WTC11 (cell line): ENCODE measurements around the gene CBLB. TPM values are rescaled to one million over a fixed set of nuclear protein-coding genes. Genes with fewer than 3 reads are reported as not detected.

Source experiments
- ATAC-seq: fragments of 200-7000 bp; cut with Tn5 transposase; 2 replicates; pipeline ENCODE4 v1.10.0; 2021; ENCODE audit warnings: mild to moderate bottlenecking, moderate library complexity
- CTCF ChIA-PET: fragments of 300-600 bp; sonication (Branson Sonifier 250); formaldehyde crosslinking; loops from one replicate; lab custom pipeline; 2021; ENCODE audit warnings: antibody characterized with exemption; lab: Charles Lee
- POLR2A ChIA-PET: fragments of 350-600 bp; sonication (Branson Sonifier 250); formaldehyde crosslinking; loops from one replicate; lab custom pipeline; 2021; ENCODE audit warnings: antibody characterized with exemption; lab: Charles Lee
- DNase-seq: peaks from one replicate; pipeline ENCODE4 v3.0.0; 2021; ENCODE audit warnings: low spot score
- H3K27ac Mint-ChIP-seq: 2 replicates; pipeline ENCODE4 v1.8.0; 2021; ENCODE audit warnings: mixed read lengths
- H3K27me3 Mint-ChIP-seq: 2 replicates; pipeline ENCODE4 v1.8.0; 2021; ENCODE audit warnings: low read depth, mild to moderate bottlenecking, moderate library complexity, mixed read lengths
- H3K36me3 Mint-ChIP-seq: 2 replicates; pipeline ENCODE4 v1.8.0; 2021; ENCODE audit warnings: mixed read lengths
- H3K4me1 Mint-ChIP-seq: 2 replicates; pipeline ENCODE4 v1.8.0; 2022; ENCODE audit warnings: mixed read lengths
- H3K4me3 Mint-ChIP-seq: 2 replicates; pipeline ENCODE4 v1.8.0; 2021; ENCODE audit warnings: mild to moderate bottlenecking, moderate library complexity, mixed read lengths
- H3K9me3 Mint-ChIP-seq: 2 replicates; pipeline ENCODE4 v1.8.0; 2021; ENCODE audit warnings: mixed read lengths
- ELF4 ChIP-seq: sonication (generic); formaldehyde crosslinking; IDR thresholded peaks from 2 replicates; pipeline ENCODE4 v1.8.1; 2022; ENCODE audit warnings: low read depth, mild to moderate bottlenecking, moderate library complexity, missing genetic modification reagents
- EMX1 ChIP-seq: fragments of 250-450 bp; sonication (Bioruptor Pico); IDR thresholded peaks from 2 replicates; pipeline ENCODE4 v1.8.0; 2021; ENCODE audit warnings: mild to moderate bottlenecking
- FOXJ3 ChIP-seq: sonication (generic); formaldehyde crosslinking; IDR thresholded peaks from 2 replicates; pipeline ENCODE4 v1.9.0; 2021; ENCODE audit warnings: missing genetic modification reagents, mild to moderate bottlenecking, borderline replicate concordance
- FOXK1 ChIP-seq: sonication (generic); formaldehyde crosslinking; IDR thresholded peaks from 2 replicates; pipeline ENCODE4 v1.8.0; 2022; ENCODE audit warnings: mild to moderate bottlenecking, moderate library complexity, missing genetic modification reagents
- FOXP1 ChIP-seq: sonication (generic); formaldehyde crosslinking; IDR thresholded peaks from 2 replicates; pipeline ENCODE4 v1.8.0; 2022; ENCODE audit warnings: missing genetic modification reagents, mild to moderate bottlenecking, moderate library complexity, borderline replicate concordance
- GRHL2 ChIP-seq: fragments of 250-450 bp; sonication (Bioruptor Pico); IDR thresholded peaks from 2 replicates; pipeline ENCODE4 v1.8.0; 2022; ENCODE audit warnings: mild to moderate bottlenecking, moderate library complexity; ENCODE audit not compliant: insufficient replicate concordance, severe bottlenecking
- GTF2I ChIP-seq: fragments of 250-450 bp; sonication (Bioruptor Pico); conservative IDR thresholded peaks from 2 replicates; pipeline ENCODE4 v1.4.0; 2021; ENCODE audit warnings: mild to moderate bottlenecking
- HMGA2 ChIP-seq: fragments of 250-450 bp; sonication (Bioruptor Pico); IDR thresholded peaks from 2 replicates; pipeline ENCODE4 v1.4.0; 2021; ENCODE audit warnings: mild to moderate bottlenecking, moderate library complexity
- MYBL2 ChIP-seq: sonication (generic); formaldehyde crosslinking; IDR thresholded peaks from 2 replicates; pipeline ENCODE4 v1.8.1; 2023; ENCODE audit warnings: mild to moderate bottlenecking, moderate library complexity, missing genetic modification reagents
- RORB ChIP-seq: fragments of 250-450 bp; sonication (Bioruptor Pico); IDR thresholded peaks from 2 replicates; pipeline ENCODE4 v1.9.0; 2021; ENCODE audit warnings: mild to moderate bottlenecking
- SP1 ChIP-seq: sonication (generic); formaldehyde crosslinking; conservative IDR thresholded peaks from 2 replicates; pipeline ENCODE4 v1.8.1; 2022; ENCODE audit warnings: missing genetic modification reagents
- TCF7 ChIP-seq: sonication (generic); formaldehyde crosslinking; IDR thresholded peaks from 2 replicates; pipeline ENCODE4 v1.8.0; 2022; ENCODE audit warnings: mild to moderate bottlenecking, low read depth, missing genetic modification reagents, moderate library complexity
- ZNF232 ChIP-seq: sonication (generic); formaldehyde crosslinking; IDR thresholded peaks from 2 replicates; pipeline ENCODE4 v1.8.0; 2022; ENCODE audit warnings: mild to moderate bottlenecking, missing genetic modification reagents
- ZNF396 ChIP-seq: fragments of 250-450 bp; sonication (Bioruptor Pico); IDR thresholded peaks from 2 replicates; pipeline ENCODE4 v1.8.0; 2021; ENCODE audit warnings: mild to moderate bottlenecking, moderate library complexity, borderline replicate concordance
- total RNA-seq: library from RNA; stranded (reverse); gene quantifications from 3 replicates; pipeline ENCODE4 v1.2.3, GENCODE V29; 2021
- TF ChIP-seq, protein P1 (sequence below): fragments of 250-450 bp; sonication (Bioruptor Pico); conservative IDR thresholded peaks from 2 replicates; pipeline ENCODE4 v1.9.0; 2021; ENCODE audit warnings: mild to moderate bottlenecking
- TF ChIP-seq, protein P2 (sequence below): sonication (generic); formaldehyde crosslinking; IDR thresholded peaks from 2 replicates; pipeline ENCODE4 v1.8.0; 2023; ENCODE audit warnings: missing genetic modification reagents, mild to moderate bottlenecking, borderline replicate concordance
- TF ChIP-seq, protein P3 (sequence below): sonication (generic); formaldehyde crosslinking; IDR thresholded peaks from 2 replicates; pipeline ENCODE4 v1.8.1; 2022; ENCODE audit warnings: missing genetic modification reagents, borderline replicate concordance
- TF ChIP-seq, protein P4 (sequence below): sonication (generic); formaldehyde crosslinking; IDR thresholded peaks from 2 replicates; pipeline ENCODE4 v1.8.1; 2023; ENCODE audit warnings: mild to moderate bottlenecking, moderate library complexity, missing genetic modification reagents
- TF ChIP-seq, protein P5 (sequence below): sonication (generic); formaldehyde crosslinking; IDR thresholded peaks from 2 replicates; pipeline ENCODE4 v1.8.1; 2022; ENCODE audit warnings: low read depth, mild to moderate bottlenecking, moderate library complexity, missing genetic modification reagents, borderline replicate concordance
- TF ChIP-seq, protein P6 (sequence below): sonication (generic); formaldehyde crosslinking; IDR thresholded peaks from 2 replicates; pipeline ENCODE4 v1.8.0; 2022; ENCODE audit warnings: mild to moderate bottlenecking, missing genetic modification reagents

The CBLB gene
- total RNA-seq, 1 experiment from 2014 or later, result 19.8 TPM

DNA sequence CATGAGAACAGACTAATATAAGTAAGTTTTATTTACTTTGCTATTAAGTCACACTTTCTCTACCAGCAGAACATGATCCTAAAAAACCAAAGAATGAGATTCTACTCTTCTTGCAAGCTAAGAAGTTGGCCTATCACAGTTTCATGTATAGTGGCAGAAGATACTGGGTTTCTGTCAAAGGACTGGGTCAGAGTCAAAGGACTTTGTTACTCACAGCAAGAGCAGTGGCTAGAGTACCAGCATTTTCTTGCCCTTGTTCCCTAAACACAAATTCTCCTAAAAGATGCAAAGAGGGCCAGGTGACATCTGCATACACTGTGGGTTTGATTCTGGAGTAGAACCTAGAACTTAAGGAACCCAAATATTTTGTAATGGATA, 105.2 kb downstream of the CBLB start:
- 0 out of 2 replicates have a peak, but pooled peaks cover 3% of the 10 kb centered on the region for H3K4me1 Mint-ChIP-seq
- DNase-seq (no peak), ATAC-seq (no peak)
- CTCF ChIA-PET, result no interaction called here
- no peak for TF ChIP-seq GRHL2 (CRISPR knock-in tag)
- no peak for TF ChIP-seq ZNF232 (CRISPR knock-in tag)
- TF ChIP-seq GTF2I (CRISPR knock-in tag), result no peak
- TF ChIP-seq, protein P1, sequence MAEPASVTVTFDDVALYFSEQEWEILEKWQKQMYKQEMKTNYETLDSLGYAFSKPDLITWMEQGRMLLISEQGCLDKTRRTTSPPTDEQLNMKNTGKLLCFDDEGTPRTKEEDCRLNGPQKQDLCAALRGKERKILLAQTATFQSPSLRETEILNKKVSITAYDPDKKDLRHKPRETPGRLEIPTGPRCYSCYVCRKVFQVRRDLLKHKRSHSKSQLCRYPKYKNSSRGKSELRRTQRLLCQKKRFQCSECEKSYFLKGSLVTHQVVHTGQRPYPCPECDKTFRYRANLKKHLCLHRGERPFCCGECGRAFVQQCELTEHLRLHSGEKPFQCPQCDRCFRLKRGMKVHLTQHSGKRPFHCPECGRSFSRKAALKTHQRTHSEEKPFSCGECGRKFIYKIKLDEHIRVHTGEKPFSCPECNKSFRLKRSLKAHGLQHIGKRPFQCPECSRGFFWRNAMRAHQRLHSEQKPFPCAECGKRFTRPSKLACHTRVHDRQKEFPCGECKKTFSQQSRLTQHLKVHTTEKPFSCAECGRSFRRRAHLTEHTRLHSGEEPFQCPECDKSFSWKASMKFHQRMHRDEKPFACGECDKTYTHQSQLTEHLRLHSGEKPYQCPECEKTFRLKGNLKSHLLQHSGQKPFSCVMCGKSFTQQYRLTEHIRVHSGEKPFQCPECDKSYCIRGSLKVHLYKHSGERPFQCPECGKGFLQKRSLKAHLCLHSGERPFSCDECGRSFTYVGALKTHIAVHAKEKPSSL (CRISPR knock-in tag), result no peak
- no peak for TF ChIP-seq FOXK1 (CRISPR knock-in tag)
- no peak for TF ChIP-seq HMGA2 (CRISPR knock-in tag)
- TF ChIP-seq, protein P2, sequence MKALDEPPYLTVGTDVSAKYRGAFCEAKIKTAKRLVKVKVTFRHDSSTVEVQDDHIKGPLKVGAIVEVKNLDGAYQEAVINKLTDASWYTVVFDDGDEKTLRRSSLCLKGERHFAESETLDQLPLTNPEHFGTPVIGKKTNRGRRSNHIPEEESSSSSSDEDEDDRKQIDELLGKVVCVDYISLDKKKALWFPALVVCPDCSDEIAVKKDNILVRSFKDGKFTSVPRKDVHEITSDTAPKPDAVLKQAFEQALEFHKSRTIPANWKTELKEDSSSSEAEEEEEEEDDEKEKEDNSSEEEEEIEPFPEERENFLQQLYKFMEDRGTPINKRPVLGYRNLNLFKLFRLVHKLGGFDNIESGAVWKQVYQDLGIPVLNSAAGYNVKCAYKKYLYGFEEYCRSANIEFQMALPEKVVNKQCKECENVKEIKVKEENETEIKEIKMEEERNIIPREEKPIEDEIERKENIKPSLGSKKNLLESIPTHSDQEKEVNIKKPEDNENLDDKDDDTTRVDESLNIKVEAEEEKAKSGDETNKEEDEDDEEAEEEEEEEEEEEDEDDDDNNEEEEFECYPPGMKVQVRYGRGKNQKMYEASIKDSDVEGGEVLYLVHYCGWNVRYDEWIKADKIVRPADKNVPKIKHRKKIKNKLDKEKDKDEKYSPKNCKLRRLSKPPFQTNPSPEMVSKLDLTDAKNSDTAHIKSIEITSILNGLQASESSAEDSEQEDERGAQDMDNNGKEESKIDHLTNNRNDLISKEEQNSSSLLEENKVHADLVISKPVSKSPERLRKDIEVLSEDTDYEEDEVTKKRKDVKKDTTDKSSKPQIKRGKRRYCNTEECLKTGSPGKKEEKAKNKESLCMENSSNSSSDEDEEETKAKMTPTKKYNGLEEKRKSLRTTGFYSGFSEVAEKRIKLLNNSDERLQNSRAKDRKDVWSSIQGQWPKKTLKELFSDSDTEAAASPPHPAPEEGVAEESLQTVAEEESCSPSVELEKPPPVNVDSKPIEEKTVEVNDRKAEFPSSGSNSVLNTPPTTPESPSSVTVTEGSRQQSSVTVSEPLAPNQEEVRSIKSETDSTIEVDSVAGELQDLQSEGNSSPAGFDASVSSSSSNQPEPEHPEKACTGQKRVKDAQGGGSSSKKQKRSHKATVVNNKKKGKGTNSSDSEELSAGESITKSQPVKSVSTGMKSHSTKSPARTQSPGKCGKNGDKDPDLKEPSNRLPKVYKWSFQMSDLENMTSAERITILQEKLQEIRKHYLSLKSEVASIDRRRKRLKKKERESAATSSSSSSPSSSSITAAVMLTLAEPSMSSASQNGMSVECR (CRISPR knock-in tag), result no peak
- no peak for TF ChIP-seq TCF7
- no peak for TF ChIP-seq RORB (CRISPR knock-in tag)
- TF ChIP-seq, protein P3, sequence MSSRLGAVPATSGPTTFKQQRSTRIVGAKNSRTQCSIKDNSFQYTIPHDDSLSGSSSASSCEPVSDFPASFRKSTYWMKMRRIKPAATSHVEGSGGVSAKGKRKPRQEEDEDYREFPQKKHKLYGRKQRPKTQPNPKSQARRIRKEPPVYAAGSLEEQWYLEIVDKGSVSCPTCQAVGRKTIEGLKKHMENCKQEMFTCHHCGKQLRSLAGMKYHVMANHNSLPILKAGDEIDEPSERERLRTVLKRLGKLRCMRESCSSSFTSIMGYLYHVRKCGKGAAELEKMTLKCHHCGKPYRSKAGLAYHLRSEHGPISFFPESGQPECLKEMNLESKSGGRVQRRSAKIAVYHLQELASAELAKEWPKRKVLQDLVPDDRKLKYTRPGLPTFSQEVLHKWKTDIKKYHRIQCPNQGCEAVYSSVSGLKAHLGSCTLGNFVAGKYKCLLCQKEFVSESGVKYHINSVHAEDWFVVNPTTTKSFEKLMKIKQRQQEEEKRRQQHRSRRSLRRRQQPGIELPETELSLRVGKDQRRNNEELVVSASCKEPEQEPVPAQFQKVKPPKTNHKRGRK, result no peak
- TF ChIP-seq, protein P4, sequence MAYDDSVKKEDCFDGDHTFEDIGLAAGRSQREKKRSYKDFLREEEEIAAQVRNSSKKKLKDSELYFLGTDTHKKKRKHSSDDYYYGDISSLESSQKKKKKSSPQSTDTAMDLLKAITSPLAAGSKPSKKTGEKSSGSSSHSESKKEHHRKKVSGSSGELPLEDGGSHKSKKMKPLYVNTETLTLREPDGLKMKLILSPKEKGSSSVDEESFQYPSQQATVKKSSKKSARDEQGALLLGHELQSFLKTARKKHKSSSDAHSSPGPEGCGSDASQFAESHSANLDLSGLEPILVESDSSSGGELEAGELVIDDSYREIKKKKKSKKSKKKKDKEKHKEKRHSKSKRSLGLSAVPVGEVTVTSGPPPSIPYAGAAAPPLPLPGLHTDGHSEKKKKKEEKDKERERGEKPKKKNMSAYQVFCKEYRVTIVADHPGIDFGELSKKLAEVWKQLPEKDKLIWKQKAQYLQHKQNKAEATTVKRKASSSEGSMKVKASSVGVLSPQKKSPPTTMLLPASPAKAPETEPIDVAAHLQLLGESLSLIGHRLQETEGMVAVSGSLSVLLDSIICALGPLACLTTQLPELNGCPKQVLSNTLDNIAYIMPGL (CRISPR knock-in tag), result no peak
- no peak for TF ChIP-seq SP1 (CRISPR knock-in tag)
- POLR2A ChIA-PET, result no interaction called here
- no peaks in the 10 kb centered on the region for H3K27me3 Mint-ChIP-seq
- H3K27ac Mint-ChIP-seq, result no peak overlapping the region
- H3K36me3 Mint-ChIP-seq, result peaks cover 45% of the 10 kb centered on the region
- H3K9me3 Mint-ChIP-seq, result peaks cover 45% of the 10 kb centered on the region
- H3K4me3 Mint-ChIP-seq, result no peak overlapping the region

DNA sequence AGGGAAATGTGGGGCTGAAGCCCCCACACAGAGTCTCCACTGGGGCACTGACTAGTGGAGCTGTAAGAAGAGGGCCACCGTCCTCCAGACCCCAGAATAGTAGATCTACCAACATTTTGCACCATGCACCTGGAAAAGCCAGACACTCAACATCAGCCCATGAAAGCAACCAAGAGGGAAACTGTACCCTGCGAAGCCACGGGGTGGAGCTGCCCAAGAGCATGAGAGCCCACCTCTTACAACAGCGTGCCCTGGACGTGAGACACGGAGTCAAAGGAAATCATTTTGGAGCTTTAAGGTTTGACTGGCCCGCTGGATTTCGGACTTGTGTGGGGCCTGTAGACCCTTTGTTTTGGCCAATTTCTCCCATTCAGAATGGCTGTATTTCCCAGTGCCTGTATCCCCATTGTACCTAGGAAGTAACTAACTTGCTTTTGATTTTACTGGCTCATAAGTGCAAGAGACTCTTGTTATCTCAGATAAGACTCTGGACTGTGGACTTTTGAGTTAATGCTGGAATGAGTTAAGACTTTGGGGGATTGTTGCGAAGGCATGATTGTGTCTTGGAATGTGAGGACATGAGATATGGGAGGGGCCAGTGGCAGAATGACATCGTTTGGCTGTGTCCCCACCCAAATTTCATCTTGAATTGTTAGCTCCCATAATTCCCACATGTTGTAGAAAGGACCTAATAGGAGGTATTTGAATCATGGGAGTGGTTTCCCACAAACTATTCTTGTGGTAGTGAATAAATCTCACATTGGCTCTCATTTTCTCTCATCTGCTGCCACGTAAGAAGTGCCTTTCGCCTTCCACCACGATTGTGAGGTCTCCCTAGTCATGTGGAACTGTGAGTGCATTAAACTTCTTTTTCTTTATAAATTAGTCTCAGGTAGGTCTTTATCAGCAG, 105.8 kb downstream of the CBLB start:
- no peak overlapping the region for H3K27ac Mint-ChIP-seq
- 0 out of 2 replicates have a peak, but pooled peaks cover 3% of the 10 kb centered on the region for H3K4me1 Mint-ChIP-seq
- DNase-seq, result no peak
- CTCF ChIA-PET, result no interaction called here
- no peak overlapping the region for H3K4me3 Mint-ChIP-seq
- peaks cover 49% of the 10 kb centered on the region for H3K9me3 Mint-ChIP-seq
- ATAC-seq, result no peak
- H3K27me3 Mint-ChIP-seq, result no peaks in the 10 kb centered on the region
- POLR2A ChIA-PET, result no interaction called here
- H3K36me3 Mint-ChIP-seq, result peaks cover 51% of the 10 kb centered on the region
- TF ChIP-seq MYBL2 (CRISPR knock-in tag) (no peak), ELF4 (CRISPR knock-in tag) (no peak), FOXP1 (CRISPR knock-in tag) (no peak), ZNF396 (CRISPR knock-in tag) (no peak), FOXJ3 (CRISPR knock-in tag) (no peak), EMX1 (CRISPR knock-in tag) (no peak)
- TF ChIP-seq, protein P5, sequence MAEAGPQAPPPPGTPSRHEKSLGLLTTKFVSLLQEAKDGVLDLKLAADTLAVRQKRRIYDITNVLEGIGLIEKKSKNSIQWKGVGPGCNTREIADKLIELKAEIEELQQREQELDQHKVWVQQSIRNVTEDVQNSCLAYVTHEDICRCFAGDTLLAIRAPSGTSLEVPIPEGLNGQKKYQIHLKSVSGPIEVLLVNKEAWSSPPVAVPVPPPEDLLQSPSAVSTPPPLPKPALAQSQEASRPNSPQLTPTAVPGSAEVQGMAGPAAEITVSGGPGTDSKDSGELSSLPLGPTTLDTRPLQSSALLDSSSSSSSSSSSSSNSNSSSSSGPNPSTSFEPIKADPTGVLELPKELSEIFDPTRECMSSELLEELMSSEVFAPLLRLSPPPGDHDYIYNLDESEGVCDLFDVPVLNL (CRISPR knock-in tag), result no peak
- TF ChIP-seq, protein P6, sequence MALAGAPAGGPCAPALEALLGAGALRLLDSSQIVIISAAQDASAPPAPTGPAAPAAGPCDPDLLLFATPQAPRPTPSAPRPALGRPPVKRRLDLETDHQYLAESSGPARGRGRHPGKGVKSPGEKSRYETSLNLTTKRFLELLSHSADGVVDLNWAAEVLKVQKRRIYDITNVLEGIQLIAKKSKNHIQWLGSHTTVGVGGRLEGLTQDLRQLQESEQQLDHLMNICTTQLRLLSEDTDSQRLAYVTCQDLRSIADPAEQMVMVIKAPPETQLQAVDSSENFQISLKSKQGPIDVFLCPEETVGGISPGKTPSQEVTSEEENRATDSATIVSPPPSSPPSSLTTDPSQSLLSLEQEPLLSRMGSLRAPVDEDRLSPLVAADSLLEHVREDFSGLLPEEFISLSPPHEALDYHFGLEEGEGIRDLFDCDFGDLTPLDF (CRISPR knock-in tag), result no peak
